HepG2 (cell line): ENCODE results near the gene UBB. TPM values are rescaled to one million over a fixed set of nuclear protein-coding genes. Genes with fewer than 3 reads are reported as not detected.
A peak's percentile ranks its signal among the peaks of the same experiment; 100 is the strongest.

Experiments
- GATA4 ChIP-seq: sonication (generic); IDR thresholded peaks from 2 replicates; pipeline ENCODE4 v1.6.1; 2016; ENCODE audit warnings: antibody characterized with exemption, low read depth, borderline replicate concordance
- HOXA7 ChIP-seq: sonication (generic); formaldehyde crosslinking; IDR thresholded peaks from 2 replicates; pipeline ENCODE4 v1.8.1; 2022; ENCODE audit warnings: mild to moderate bottlenecking, missing genetic modification reagents, moderate library complexity
- MTA3 ChIP-seq: sonication (generic); formaldehyde crosslinking; IDR thresholded peaks from 2 replicates; pipeline ENCODE4 v1.4.0; 2020; ENCODE audit warnings: missing genetic modification reagents
- PRMT3 ChIP-seq: sonication (generic); formaldehyde crosslinking; IDR thresholded peaks from 2 replicates; pipeline ENCODE4 v1.8.1; 2022; ENCODE audit warnings: low read depth, mild to moderate bottlenecking, moderate library complexity, missing genetic modification reagents, borderline replicate concordance
- ZNF543 ChIP-seq: sonication (generic); formaldehyde crosslinking; IDR thresholded peaks from 2 replicates; pipeline ENCODE4 v1.4.0; 2020; ENCODE audit warnings: mild to moderate bottlenecking, missing genetic modification reagents
- ZNF781 ChIP-seq: sonication (generic); formaldehyde crosslinking; IDR thresholded peaks from 2 replicates; pipeline ENCODE4 v1.5.1; 2020; ENCODE audit warnings: borderline replicate concordance, mild to moderate bottlenecking, missing genetic modification reagents; ENCODE audit errors: not compliant biosample characterization
- polyA plus RNA-seq, 8 experiments: library from polyadenylated mRNA; depleted of rRNA in 3 of 8; stranded (reverse) in 7 of 8; unstranded in 1 of 8; fragments of >200 nt; fragmentation: Illumina TruSeq in 4 of 8; extraction: Trizol in 4 of 8; gene quantifications; 2 replicates each; pipeline versions ENCODE4 v1.2.1 to v1.2.3, GENCODE V29; 2011 to 2016; ENCODE audit warnings: low read depth in 4 of 8, missing spikeins in 1 of 8, mixed read lengths in 1 of 8; ENCODE audit not compliant: insufficient read depth in 1 of 8
- total RNA-seq, 5 experiments: library from RNA; depleted of rRNA; stranded (reverse); fragments of >200 nt; fragmentation: Illumina TruSeq; extraction: Trizol; gene quantifications; 2 replicates each; pipeline ENCODE4 v1.2.3, GENCODE V29; 2016; ENCODE audit warnings: low read depth in 1 of 5
- TF ChIP-seq, protein P1 (sequence below): IDR thresholded peaks from 2 replicates; pipeline ENCODE4 v1.6.1; 2018; ENCODE audit warnings: missing genetic modification reagents, mild to moderate bottlenecking, missing compliant biosample characterization
- TF ChIP-seq, protein P2 (sequence below): sonication (generic); formaldehyde crosslinking; IDR thresholded peaks from 2 replicates; pipeline ENCODE4 v1.4.0; 2020; ENCODE audit warnings: mild to moderate bottlenecking, missing genetic modification reagents
- TF ChIP-seq, protein P3 (sequence below): sonication (generic); formaldehyde crosslinking; IDR thresholded peaks from 2 replicates; pipeline ENCODE4 v1.4.0; 2020; ENCODE audit warnings: mild to moderate bottlenecking, low read depth, missing genetic modification reagents
- TF ChIP-seq, protein P4 (sequence below): sonication (generic); formaldehyde crosslinking; IDR thresholded peaks from 2 replicates; pipeline ENCODE4 v1.8.0; 2022; ENCODE audit warnings: missing genetic modification reagents, mild to moderate bottlenecking, moderate library complexity, borderline replicate concordance
- TF ChIP-seq, protein P5 (sequence below): sonication (generic); formaldehyde crosslinking; IDR thresholded peaks from 2 replicates; pipeline ENCODE4 v1.4.0; 2020; ENCODE audit warnings: missing genetic modification reagents
- TF ChIP-seq, protein P6 (sequence below): sonication (generic); formaldehyde crosslinking; conservative IDR thresholded peaks from 2 replicates; pipeline ENCODE4 v1.4.0; 2020; ENCODE audit warnings: missing genetic modification reagents

UBB gene
- total and polyA plus RNA-seq, 2 of the 13 experiments (the other 11 are each of a cell fraction or from before 2014, with no cell fraction given): 1,130 to 2,066 TPM

DNA sequence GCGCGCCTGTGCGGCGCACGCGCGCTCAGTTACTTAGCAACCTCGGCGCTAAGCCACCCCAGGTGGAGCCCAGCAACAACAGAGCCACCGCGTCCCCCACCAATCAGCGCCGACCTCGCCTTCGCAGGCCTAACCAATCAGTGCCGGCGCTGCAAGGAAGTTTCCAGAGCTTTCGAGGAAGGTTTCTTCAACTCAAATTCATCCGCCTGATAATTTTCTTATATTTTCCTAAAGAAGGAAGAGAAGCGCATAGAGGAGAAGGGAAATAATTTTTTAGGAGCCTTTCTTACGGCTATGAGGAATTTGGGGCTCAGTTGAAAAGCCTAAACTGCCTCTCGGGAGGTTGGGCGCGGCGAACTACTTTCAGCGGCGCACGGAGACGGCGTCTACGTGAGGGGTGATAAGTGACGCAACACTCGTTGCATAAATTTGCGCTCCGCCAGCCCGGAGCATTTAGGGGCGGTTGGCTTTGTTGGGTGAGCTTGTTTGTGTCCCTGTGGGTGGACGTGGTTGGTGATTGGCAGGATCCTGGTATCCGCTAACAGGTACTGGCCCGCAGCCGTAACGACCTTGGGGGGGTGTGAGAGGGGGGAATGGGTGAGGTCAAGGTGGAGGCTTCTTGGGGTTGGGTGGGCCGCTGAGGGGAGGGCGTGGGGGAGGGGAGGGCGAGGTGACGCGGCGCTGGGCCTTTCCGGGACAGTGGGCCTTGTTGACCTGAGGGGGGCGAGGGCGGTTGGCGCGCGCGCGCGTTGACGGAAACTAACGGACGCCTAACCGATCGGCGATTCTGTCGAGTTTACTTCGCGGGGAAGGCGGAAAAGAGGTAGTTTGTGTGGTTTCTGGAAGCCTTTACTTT, at the start of gene UBB (continued):
- TF ChIP-seq, protein P1, sequence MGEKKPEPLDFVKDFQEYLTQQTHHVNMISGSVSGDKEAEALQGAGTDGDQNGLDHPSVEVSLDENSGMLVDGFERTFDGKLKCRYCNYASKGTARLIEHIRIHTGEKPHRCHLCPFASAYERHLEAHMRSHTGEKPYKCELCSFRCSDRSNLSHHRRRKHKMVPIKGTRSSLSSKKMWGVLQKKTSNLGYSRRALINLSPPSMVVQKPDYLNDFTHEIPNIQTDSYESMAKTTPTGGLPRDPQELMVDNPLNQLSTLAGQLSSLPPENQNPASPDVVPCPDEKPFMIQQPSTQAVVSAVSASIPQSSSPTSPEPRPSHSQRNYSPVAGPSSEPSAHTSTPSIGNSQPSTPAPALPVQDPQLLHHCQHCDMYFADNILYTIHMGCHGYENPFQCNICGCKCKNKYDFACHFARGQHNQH: peak; percentile 87
- TF ChIP-seq ZNF543 (CRISPR knock-in tag) (no peak), PRMT3 (CRISPR knock-in tag) (no peak), ZNF781 (CRISPR knock-in tag) (no peak), GATA4 (peak; percentile 89), HOXA7 (CRISPR knock-in tag) (no peak), MTA3 (CRISPR knock-in tag) (no peak)
- TF ChIP-seq, protein P2, sequence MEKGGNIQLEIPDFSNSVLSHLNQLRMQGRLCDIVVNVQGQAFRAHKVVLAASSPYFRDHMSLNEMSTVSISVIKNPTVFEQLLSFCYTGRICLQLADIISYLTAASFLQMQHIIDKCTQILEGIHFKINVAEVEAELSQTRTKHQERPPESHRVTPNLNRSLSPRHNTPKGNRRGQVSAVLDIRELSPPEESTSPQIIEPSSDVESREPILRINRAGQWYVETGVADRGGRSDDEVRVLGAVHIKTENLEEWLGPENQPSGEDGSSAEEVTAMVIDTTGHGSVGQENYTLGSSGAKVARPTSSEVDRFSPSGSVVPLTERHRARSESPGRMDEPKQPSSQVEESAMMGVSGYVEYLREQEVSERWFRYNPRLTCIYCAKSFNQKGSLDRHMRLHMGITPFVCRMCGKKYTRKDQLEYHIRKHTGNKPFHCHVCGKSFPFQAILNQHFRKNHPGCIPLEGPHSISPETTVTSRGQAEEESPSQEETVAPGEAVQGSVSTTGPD (CRISPR knock-in tag): no peak
- TF ChIP-seq, protein P3, sequence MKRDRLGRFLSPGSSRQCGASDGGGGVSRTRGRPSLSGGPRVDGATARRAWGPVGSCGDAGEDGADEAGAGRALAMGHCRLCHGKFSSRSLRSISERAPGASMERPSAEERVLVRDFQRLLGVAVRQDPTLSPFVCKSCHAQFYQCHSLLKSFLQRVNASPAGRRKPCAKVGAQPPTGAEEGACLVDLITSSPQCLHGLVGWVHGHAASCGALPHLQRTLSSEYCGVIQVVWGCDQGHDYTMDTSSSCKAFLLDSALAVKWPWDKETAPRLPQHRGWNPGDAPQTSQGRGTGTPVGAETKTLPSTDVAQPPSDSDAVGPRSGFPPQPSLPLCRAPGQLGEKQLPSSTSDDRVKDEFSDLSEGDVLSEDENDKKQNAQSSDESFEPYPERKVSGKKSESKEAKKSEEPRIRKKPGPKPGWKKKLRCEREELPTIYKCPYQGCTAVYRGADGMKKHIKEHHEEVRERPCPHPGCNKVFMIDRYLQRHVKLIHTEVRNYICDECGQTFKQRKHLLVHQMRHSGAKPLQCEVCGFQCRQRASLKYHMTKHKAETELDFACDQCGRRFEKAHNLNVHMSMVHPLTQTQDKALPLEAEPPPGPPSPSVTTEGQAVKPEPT: peak; percentile 35; the same call in 1 of the 2 replicates
- TF ChIP-seq, protein P4, sequence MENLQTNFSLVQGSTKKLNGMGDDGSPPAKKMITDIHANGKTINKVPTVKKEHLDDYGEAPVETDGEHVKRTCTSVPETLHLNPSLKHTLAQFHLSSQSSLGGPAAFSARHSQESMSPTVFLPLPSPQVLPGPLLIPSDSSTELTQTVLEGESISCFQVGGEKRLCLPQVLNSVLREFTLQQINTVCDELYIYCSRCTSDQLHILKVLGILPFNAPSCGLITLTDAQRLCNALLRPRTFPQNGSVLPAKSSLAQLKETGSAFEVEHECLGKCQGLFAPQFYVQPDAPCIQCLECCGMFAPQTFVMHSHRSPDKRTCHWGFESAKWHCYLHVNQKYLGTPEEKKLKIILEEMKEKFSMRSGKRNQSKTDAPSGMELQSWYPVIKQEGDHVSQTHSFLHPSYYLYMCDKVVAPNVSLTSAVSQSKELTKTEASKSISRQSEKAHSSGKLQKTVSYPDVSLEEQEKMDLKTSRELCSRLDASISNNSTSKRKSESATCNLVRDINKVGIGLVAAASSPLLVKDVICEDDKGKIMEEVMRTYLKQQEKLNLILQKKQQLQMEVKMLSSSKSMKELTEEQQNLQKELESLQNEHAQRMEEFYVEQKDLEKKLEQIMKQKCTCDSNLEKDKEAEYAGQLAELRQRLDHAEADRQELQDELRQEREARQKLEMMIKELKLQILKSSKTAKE (CRISPR knock-in tag): peak; percentile 57; the same call in 1 of the 2 replicates
- TF ChIP-seq, protein P5, sequence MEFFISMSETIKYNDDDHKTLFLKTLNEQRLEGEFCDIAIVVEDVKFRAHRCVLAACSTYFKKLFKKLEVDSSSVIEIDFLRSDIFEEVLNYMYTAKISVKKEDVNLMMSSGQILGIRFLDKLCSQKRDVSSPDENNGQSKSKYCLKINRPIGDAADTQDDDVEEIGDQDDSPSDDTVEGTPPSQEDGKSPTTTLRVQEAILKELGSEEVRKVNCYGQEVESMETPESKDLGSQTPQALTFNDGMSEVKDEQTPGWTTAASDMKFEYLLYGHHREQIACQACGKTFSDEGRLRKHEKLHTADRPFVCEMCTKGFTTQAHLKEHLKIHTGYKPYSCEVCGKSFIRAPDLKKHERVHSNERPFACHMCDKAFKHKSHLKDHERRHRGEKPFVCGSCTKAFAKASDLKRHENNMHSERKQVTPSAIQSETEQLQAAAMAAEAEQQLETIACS (CRISPR knock-in tag): no peak
- TF ChIP-seq, protein P6, sequence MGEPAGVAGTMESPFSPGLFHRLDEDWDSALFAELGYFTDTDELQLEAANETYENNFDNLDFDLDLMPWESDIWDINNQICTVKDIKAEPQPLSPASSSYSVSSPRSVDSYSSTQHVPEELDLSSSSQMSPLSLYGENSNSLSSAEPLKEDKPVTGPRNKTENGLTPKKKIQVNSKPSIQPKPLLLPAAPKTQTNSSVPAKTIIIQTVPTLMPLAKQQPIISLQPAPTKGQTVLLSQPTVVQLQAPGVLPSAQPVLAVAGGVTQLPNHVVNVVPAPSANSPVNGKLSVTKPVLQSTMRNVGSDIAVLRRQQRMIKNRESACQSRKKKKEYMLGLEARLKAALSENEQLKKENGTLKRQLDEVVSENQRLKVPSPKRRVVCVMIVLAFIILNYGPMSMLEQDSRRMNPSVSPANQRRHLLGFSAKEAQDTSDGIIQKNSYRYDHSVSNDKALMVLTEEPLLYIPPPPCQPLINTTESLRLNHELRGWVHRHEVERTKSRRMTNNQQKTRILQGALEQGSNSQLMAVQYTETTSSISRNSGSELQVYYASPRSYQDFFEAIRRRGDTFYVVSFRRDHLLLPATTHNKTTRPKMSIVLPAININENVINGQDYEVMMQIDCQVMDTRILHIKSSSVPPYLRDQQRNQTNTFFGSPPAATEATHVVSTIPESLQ (CRISPR knock-in tag): 0 out of 2 replicates have a peak, but pooled peaks have one; percentile 68
